Caco-2 (cell line): Measurements from ENCODE around the gene IFITM2. TPM values are rescaled to one million over a fixed set of nuclear protein-coding genes. Genes with fewer than 3 reads are reported as not detected.
"Not testable (repeated sequence)": the region's sequence is repeated elsewhere in the genome, so short reads cannot be mapped to it uniquely, and the experiment has no call there.

Experiments
- BruUV-seq: library from RNA; stranded (reverse); fragments of 400-500 nt; replicated peaks from 2 replicates; lab custom pipeline; 2021; lab: Mats Ljungman, UMichigan
- CTCF ChIA-PET: fragments of 300-600 bp; sonication (Branson Sonifier 250); formaldehyde crosslinking; loops from one replicate; lab custom pipeline; 2022; ENCODE audit warnings: antibody characterized with exemption; lab: Charles Lee
- POLR2A ChIA-PET: fragments of 300-600 bp; sonication (Branson Sonifier 250); formaldehyde crosslinking; loops from one replicate; lab custom pipeline; 2022; ENCODE audit warnings: antibody characterized with exemption; lab: Charles Lee
- DNase-seq, 2 experiments: peaks; one replicate each; pipeline versions ENCODE4 v3.0.0 to v3.0.0-alpha.2; 2020 to 2022
- H3K27me3 ChIP-seq: replicated peaks from 2 replicates; pipeline ENCODE4 v1.6.0; 2011; ENCODE audit warnings: low read length; ENCODE audit not compliant: control insufficient read depth, insufficient read depth
- H3K36me3 ChIP-seq: 2 replicates; pipeline ENCODE4 v1.5.1; 2011; ENCODE audit warnings: low read length; ENCODE audit not compliant: control insufficient read depth, insufficient read depth
- H3K4me1 ChIP-seq: fragments of 250-450 bp; sonication (Bioruptor Pico); 2 replicates; pipeline ENCODE4 v1.5.1; 2020; ENCODE audit warnings: mild to moderate bottlenecking
- H3K4me3 ChIP-seq: 2 replicates; pipeline ENCODE4 v1.5.1; 2011; ENCODE audit warnings: low read depth, mild to moderate bottlenecking, control low read depth, low read length
- H3K9me3 ChIP-seq: fragments of 250-450 bp; sonication (Bioruptor Pico); 2 replicates; pipeline ENCODE4 v1.5.1; 2020; ENCODE audit warnings: mild to moderate bottlenecking, moderate library complexity
- H3K27ac Mint-ChIP-seq: one replicate; pipeline ENCODE4 v1.8.0; 2022; ENCODE audit warnings: mixed read lengths; ENCODE audit not compliant: unreplicated experiment
- H3K27me3 Mint-ChIP-seq: one replicate; pipeline ENCODE4 v1.8.0; 2022; ENCODE audit warnings: mixed read lengths; ENCODE audit not compliant: insufficient read depth, unreplicated experiment
- H3K36me3 Mint-ChIP-seq: one replicate; pipeline ENCODE4 v1.8.0; 2022; ENCODE audit warnings: mild to moderate bottlenecking, mixed read lengths; ENCODE audit not compliant: insufficient read depth, unreplicated experiment
- H3K4me1 Mint-ChIP-seq: one replicate; pipeline ENCODE4 v1.8.0; 2022; ENCODE audit warnings: low read depth, mixed read lengths; ENCODE audit not compliant: unreplicated experiment
- H3K4me3 Mint-ChIP-seq: one replicate; pipeline ENCODE4 v1.8.0; 2022; ENCODE audit warnings: mild to moderate bottlenecking, moderate library complexity, mixed read lengths; ENCODE audit not compliant: unreplicated experiment
- H3K9me3 Mint-ChIP-seq: one replicate; pipeline ENCODE4 v1.8.0; 2022; ENCODE audit warnings: mixed read lengths; ENCODE audit not compliant: unreplicated experiment
- CTCF ChIP-seq, 2 experiments: fragments of 200-600 bp in 1 of 2; IDR thresholded peaks; 1 replicate in 1 of 2; 2 replicates in 1 of 2; pipeline versions ENCODE4 v1.5.1 to v1.8.0; 2011 to 2022; ENCODE audit warnings: antibody characterized with exemption in 1 of 2, control low read depth in 1 of 2, inconsistent platforms in 1 of 2, low read depth in 1 of 2, low read length in 1 of 2, mild to moderate bottlenecking in 1 of 2, moderate library complexity in 1 of 2; ENCODE audit not compliant: insufficient read depth in 1 of 2, severe bottlenecking in 1 of 2, unreplicated experiment in 1 of 2
- intact Hi-C: fragments of 100-400 bp; cut with micrococcal nuclease; formaldehyde crosslinking; loops from one replicate; pipeline ENCODE4 v1.10.0; 2022; ENCODE audit not compliant: unreplicated experiment
- total RNA-seq: library from RNA; stranded (reverse); gene quantifications from 2 replicates; pipeline ENCODE4 v1.2.3, GENCODE V29; 2022

The IFITM2 gene
- total RNA-seq, 1 experiment from 2014 or later: 7.3 TPM

GRCh38 chr11:318405-319120 lies 10.9 kb downstream of the IFITM2 start:
- H3K9me3 Mint-ChIP-seq, H3K36me3 ChIP-seq, POLR2A ChIA-PET, H3K4me1 ChIP-seq, H3K27me3 ChIP-seq, intact Hi-C loops, DNase-seq, H3K27ac Mint-ChIP-seq, H3K36me3 Mint-ChIP-seq, H3K27me3 Mint-ChIP-seq, H3K9me3 ChIP-seq, H3K4me3 Mint-ChIP-seq: not testable (repeated sequence)
- CTCF ChIA-PET: interaction anchor here (1.2 kb wide), 1 partner anchor 37 kb away, joined by 5 read pairs; no protein-coding TSS in a partner anchor
- peaks cover 14% of the 10 kb centered on the region for H3K4me1 Mint-ChIP-seq
- BruUV-seq: TSS peak; percentile 45
- peak overlapping the region; percentile 49 for H3K4me3 ChIP-seq

- CTCF ChIA-PET: not testable (repeated sequence)
Measured at GRCh38 chr11:319121-319887, 11.7 kb downstream of the IFITM2 start.

GRCh38 chr11:319888-320273 lies 12.3 kb downstream of the IFITM2 start:
- H3K4me3 ChIP-seq, H3K9me3 Mint-ChIP-seq, H3K4me1 ChIP-seq, H3K36me3 Mint-ChIP-seq, H3K9me3 ChIP-seq, BruUV-seq, POLR2A ChIA-PET, H3K27me3 ChIP-seq, DNase-seq, H3K4me1 Mint-ChIP-seq, CTCF ChIA-PET, H3K36me3 ChIP-seq, H3K27me3 Mint-ChIP-seq, intact Hi-C loops: not testable (repeated sequence)
- Mint-ChIP-seq H3K4me3 (peak overlapping the region; percentile 65), H3K27ac (peak overlapping the region; percentile 45)

More at GRCh38 chr11:319121-319887, 11.7 kb downstream of the IFITM2 start:
- H3K36me3 ChIP-seq, H3K27me3 Mint-ChIP-seq, H3K9me3 ChIP-seq, H3K4me1 ChIP-seq, H3K9me3 Mint-ChIP-seq, DNase-seq, H3K36me3 Mint-ChIP-seq, H3K4me1 Mint-ChIP-seq, intact Hi-C loops, H3K27me3 ChIP-seq, POLR2A ChIA-PET, BruUV-seq: not testable (repeated sequence)
- peak overlapping the region; percentile 65 for H3K4me3 Mint-ChIP-seq
- peak overlapping the region; percentile 49 for H3K4me3 ChIP-seq
- H3K27ac Mint-ChIP-seq: peak overlapping the region; percentile 45

GRCh38 chr11:324156-324555 lies 16.5 kb downstream of the IFITM2 start:
- H3K27ac Mint-ChIP-seq: no peak overlapping the region
- BruUV-seq: no TSS peak
- no peaks in the 10 kb centered on the region for H3K9me3 Mint-ChIP-seq
- POLR2A ChIA-PET: no interaction called here
- CTCF ChIA-PET: no interaction called here
- intact Hi-C loops: no loop called here
- H3K36me3 ChIP-seq: no peaks in the 10 kb centered on the region
- H3K4me1 ChIP-seq: peaks cover 8% of the 10 kb centered on the region; the same call in 1 of the 2 replicates
- no peaks in the 10 kb centered on the region for H3K27me3 Mint-ChIP-seq
- H3K36me3 Mint-ChIP-seq: peaks cover 7% of the 10 kb centered on the region
- peaks cover 9% of the 10 kb centered on the region for H3K4me1 Mint-ChIP-seq
- no peak overlapping the region for H3K4me3 ChIP-seq
- no peaks in the 10 kb centered on the region for H3K9me3 ChIP-seq
- no peak overlapping the region for H3K4me3 Mint-ChIP-seq
- no peaks in the 10 kb centered on the region for H3K27me3 ChIP-seq
- no peak for TF ChIP-seq CTCF (IDR thresholded peaks at IDR 0.05; ENCODE audit: insufficient read depth in 1 of 2, low read depth in 1 of 2, low read length in 1 of 2, severe bottlenecking in 1 of 2, unreplicated experiment in 1 of 2)
- DNase-seq: no peak

- H3K4me3 Mint-ChIP-seq, CTCF ChIA-PET, H3K9me3 Mint-ChIP-seq, DNase-seq, POLR2A ChIA-PET, H3K4me3 ChIP-seq, BruUV-seq, H3K27ac Mint-ChIP-seq, H3K36me3 ChIP-seq, H3K9me3 ChIP-seq, H3K27me3 Mint-ChIP-seq, H3K27me3 ChIP-seq, intact Hi-C loops: not testable (repeated sequence)
- H3K4me1 ChIP-seq: peaks cover 15% of the 10 kb centered on the region; the same call in 1 of the 2 replicates
- H3K4me1 Mint-ChIP-seq: peaks cover 16% of the 10 kb centered on the region
- H3K36me3 Mint-ChIP-seq: peaks cover 14% of the 10 kb centered on the region
Measured at GRCh38 chr11:324593-325517, 17.2 kb downstream of the IFITM2 start.
